HepG2 (cell line): ENCODE measurements around the gene SLC39A2.

ENCODE experiments used
- CREB1 ChIP-seq, 2 experiments: fragments of 450-650 bp in 1 of 2; IDR thresholded peaks; 2 replicates each; pipeline ENCODE4 v1.6.1; 2016 to 2017; ENCODE audit warnings: control low read depth in 1 of 2, mild to moderate bottlenecking in 1 of 2, missing compliant biosample characterization in 1 of 2, missing genetic modification characterization in 1 of 2
- ZNF234 ChIP-seq: sonication (generic); formaldehyde crosslinking; conservative IDR thresholded peaks from 2 replicates; pipeline ENCODE4 v1.5.1; 2020; ENCODE audit warnings: mild to moderate bottlenecking, missing genetic modification reagents

DNA sequence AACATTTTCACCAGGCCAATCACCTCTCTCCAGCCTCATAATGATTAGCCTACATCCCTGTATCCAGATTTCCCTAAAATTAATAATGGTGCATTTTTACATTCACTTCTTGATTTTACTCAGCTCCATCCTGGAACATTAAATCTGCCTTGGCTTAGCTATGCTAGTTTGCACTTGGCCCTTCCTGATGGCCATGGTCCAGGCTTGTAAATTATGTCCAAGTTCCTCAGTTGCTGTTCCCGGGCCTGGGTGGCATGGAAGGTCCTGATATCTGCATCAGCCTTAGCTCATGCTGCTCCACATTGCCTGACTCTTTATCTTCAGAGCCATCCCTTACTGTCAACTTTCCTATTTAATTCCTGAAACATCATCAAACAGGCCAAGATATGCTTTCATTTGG is 20.4 kb upstream of the SLC39A2 start:
- TF ChIP-seq ZNF234 (CRISPR knock-in tag), result no peak
- TF ChIP-seq CREB1 (IDR thresholded peaks at IDR 0.05), result no peak
- no peak for TF ChIP-seq CREB1 (CRISPR knock-in tag; IDR thresholded peaks at IDR 0.05)
